Fibroblast of gingiva (primary cell): ENCODE measurements around the gene STX10.

ENCODE experiments used
- DNase-seq: peaks from one replicate; pipeline ENCODE4 v3.0.0-alpha.2; 2011; ENCODE audit warnings: low read depth

The STX10 gene

GRCh38 chr19:13100031-13100588 is 50.1 kb downstream of the STX10 start:
- DNase-seq = peak; percentile 17

DNA sequence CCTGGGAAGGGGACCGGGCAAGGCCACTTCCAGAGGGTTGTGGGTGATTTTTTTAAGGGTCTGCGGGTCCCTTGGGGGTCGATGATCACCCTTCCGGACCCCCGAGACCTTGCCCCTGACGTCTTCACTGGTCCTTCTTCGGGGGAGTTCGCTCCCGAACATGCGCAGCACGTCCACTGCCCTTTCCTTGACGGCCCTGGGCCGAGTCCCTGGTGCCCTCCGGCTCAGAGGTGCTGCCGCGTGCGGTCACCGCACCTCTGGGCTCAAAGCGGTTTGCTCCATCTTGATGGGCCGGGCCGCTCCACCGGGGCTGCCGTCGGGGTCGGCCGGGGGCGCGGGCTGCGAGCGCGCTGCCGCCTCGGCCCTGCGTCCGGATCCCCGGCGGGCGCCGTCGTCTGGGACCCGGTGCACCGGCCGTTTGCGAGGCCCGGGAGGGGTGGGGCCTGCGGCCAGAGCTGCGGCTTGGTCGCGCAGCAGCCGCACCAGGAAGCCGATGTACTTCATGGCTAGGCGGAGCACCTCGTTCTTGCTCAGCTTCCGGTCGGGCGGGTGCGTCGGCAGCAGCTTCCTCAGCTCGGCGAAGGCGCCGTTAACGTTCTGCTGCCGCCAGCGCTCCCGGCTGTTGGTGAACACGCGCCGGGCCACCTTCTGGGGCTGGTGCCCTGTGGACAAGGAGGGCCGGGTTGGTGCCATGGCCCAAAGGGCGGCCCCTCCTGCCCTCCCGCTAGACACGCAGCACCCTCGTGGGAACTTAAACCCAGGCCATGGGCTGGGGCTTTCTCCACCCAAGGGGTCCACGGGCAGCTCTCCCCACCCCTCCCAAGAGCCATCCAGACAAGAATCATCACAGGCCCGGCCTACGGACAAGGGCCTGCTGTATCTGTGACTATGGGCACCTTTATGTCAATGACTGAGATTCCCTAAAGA is 50.8 kb downstream of the STX10 start:
- DNase-seq = peak; percentile 15

DNA sequence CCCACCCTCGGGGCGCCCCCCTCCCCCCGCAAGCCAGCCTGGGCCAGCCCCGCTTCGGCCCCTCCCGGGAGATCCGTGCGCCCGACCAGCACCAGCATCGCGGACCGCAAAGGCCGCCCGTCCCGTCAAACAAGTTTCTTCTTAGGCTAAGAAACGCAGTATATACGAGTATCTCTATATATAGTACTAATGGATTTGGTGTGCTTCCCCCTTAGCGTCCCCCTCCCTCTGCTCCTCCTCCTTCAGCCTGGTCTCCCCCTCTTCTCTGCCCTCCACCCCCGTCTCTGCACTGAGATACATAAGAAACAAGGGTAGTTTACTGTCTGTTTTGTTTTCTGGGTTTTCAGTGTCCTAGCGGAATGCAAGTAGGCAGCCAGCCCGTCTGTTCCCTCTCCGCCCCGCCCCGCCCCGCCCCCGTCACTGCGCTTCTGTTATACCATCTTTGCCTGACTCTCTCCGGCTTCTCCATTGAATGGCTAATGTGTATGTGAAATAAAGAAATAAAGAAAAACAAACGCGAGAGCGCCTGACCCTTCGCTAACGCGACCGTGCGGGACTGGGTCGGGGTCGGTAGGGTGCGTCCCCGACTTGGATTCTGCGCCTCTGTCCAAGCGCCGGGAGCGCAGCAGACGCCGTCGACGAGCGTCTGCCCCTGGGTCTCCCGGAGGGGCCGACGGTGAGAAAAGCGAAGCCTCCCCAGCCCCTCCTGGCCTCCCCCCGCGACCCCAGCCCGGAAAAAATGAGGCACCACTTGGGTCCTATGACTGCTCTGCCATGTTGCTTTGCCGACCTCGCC is 51.7 kb downstream of the STX10 start:
- DNase-seq = peak; percentile 67

- no peak for DNase-seq
Observed at GRCh38 chr19:13097463-13098258, 52.5 kb downstream of the STX10 start.

- DNase-seq = no peak
Observed at GRCh38 chr19:13097033-13097462, 53.1 kb downstream of the STX10 start.

GRCh38 chr19:13095934-13096927 is 53.9 kb downstream of the STX10 start:
- no peak for DNase-seq

DNA sequence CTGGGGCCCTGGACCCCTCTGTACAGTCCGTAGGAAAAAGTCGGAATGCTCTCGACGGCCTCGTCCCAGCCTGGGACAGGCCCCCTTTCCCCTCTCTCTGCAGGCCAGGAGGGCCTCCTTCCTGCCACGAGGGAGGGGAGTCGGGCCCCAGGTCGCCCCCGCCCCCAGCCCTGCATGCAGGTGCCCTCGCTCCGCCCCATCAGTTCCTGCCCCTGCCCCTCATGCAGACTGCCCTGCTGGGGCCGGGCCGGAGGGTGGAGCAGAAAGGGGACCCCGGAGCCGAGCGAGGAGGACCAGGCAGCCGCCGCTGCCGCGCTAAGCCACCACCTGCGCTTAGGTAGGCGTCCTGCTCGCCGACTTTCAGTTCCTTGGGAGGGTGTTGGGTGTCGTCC is 54.8 kb downstream of the STX10 start:
- DNase-seq = no peak

GRCh38 chr19:13094771-13095392 is 55.3 kb downstream of the STX10 start:
- no peak for DNase-seq

- DNase-seq = no peak
Observed at GRCh38 chr19:13094106-13094504, 56.1 kb downstream of the STX10 start.
